ENCODE data around the gene SUFU. TPM values are rescaled to one million over a fixed set of nuclear protein-coding genes. Genes with fewer than 3 reads are reported as not detected.

Gene SUFU
- total and polyA plus RNA-seq, 2 of the 4 experiments (the other 2 are of a cell fraction): 2.2 to 11.0 TPM

DNA sequence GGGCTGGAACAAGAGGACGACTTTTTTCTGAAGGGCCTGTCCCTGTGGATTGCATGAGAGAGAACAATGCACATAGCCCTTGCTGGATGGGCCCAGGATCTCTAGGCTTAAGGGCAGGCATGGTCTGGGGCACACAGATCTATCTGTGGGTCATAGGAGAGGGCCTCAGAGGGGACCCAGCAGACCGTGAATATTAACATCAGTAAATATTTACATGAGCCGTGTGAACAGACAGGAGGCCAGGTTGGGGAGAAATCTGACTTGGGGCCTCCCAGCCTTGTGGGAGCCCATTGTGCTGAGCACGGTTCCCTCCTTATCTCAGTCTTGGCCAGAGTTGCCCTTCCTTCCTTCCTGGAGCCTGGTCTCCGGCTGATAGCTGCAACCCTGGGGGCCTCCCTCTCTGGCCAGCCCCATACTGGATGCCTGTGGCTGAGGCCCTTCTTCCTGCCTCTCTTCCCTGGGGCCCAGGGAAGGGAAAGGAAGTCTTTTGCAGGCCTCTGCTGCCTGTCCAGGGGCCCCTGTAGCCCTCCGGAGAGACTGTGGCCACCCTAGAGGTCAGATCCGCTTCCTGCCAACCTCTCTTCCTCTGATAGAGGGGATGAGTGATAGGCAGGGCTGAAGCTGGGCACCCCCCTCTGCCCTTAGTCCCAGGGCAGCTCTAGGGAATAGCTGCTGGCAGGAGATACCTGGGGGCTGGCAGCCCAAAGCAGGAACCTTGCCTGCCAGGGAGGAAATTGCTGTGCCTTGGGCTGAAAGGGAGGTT is 96.0 kb downstream of the SUFU start:
- Histone ChIP-seq H3K9me1 (ENCODE audit: insufficient read depth, low read length) (peaks cover 28% of the 10 kb centered on the region), H4K8ac (ENCODE audit: low read depth in 2 of 2, low read length in 2 of 2) (peak overlapping the region; percentile 23 to 70; a peak in 2 of 4 replicates), H2BK20ac (ENCODE audit: low read depth, low read length) (0 out of 2 replicates have a peak overlapping the region, but pooled peaks have one; percentile 9), H2AK5ac (ENCODE audit: low read depth, low read length) (peak overlapping the region; percentile 43; the same call in 1 of the 2 replicates), H3K27ac (ENCODE audit: insufficient read depth, low read length) (peak overlapping the region; percentile 44), H3K18ac (ENCODE audit: low read depth, low read length) (peak overlapping the region; percentile 24), H3K56ac (ENCODE audit: extremely low read depth, insufficient read depth, low read length) (no peak overlapping the region; the same call in 1 of the 2 replicates), H2BK120ac (ENCODE audit: low read depth, low read length) (peak overlapping the region; percentile 65; the same call in 1 of the 2 replicates), H4K20me1 (ENCODE audit: insufficient read depth, low read length) (no peaks in the 10 kb centered on the region), H3K14ac (replicated peaks; ENCODE audit: low read depth, low read length) (peak overlapping the region; percentile 37), H2BK5ac (ENCODE audit: low read depth, low read length, poor library complexity, severe bottlenecking) (peak overlapping the region; percentile 62), H4K91ac (ENCODE audit: insufficient read depth, low read depth, low read length) (peak overlapping the region; percentile 38), H3K4me2 (ENCODE audit: low read depth, low read length) (no peak overlapping the region), H4K5ac (ENCODE audit: low read depth, low read length) (peak overlapping the region; percentile 56), H3K4ac (ENCODE audit: low read depth, low read length) (peak overlapping the region; percentile 76), H3K9ac (ENCODE audit: low read depth, low read length) (no peak overlapping the region), H3K36me3 (ENCODE audit: control insufficient read depth, insufficient read depth, low read length) (peaks cover 34% of the 10 kb centered on the region), H2AK9ac (replicated peaks; ENCODE audit: low read depth, low read length, poor library complexity) (peak overlapping the region; percentile 31), H3K27me3 (ENCODE audit: control insufficient read depth, insufficient read depth, low read length) (no peaks in the 10 kb centered on the region), H2BK15ac (ENCODE audit: low read depth, low read length) (peak overlapping the region; percentile 29; the same call in 1 of the 3 replicates), H3K4me1 (ENCODE audit: control insufficient read depth, insufficient read depth, low read length) (peaks cover 35% of the 10 kb centered on the region), H3K23ac (ENCODE audit: low read depth, low read length) (peak overlapping the region; percentile 31; the same call in 1 of the 2 replicates), H3K4me3 (ENCODE audit: insufficient read depth, low read depth, low read length) (no peak overlapping the region), H3K9me3 (ENCODE audit: control insufficient read depth, insufficient read depth, low read length) (no peaks in the 10 kb centered on the region), H2AFZ (replicated peaks; ENCODE audit: low read length, poor library complexity) (peak overlapping the region; percentile 40), H3K79me1 (ENCODE audit: low read depth in 1 of 2, low read length in 2 of 2) (peaks cover 10 to 41% of the 10 kb centered on the region in 2 experiments; a peak in 2 of 4 replicates)
- intact Hi-C loops (cut with micrococcal nuclease) (no loop called here), dilution Hi-C loops (cut with HindIII; ENCODE audit: low sequenced_read_pairs, unreplicated experiment) (no loop called here), in situ Hi-C loops (cut with MboI; ENCODE audit: low sequenced_read_pairs) (no loop called here)
- no TSS peak for BruUV-seq (replicated peaks)
- WGBS, 2 experiments (ENCODE audit: extremely low coverage in 2 of 2, insufficient read length in 1 of 2): 100% methylated on average over 1 of the region's 7 CpGs; no CpG with 5 or more reads in 1 of the 2 experiments
- ATAC-seq (ENCODE audit: low read depth) (0 out of 2 replicates have a peak, but pooled peaks have one; percentile 5), DNase-seq (no peak)
- ChIA-PET POLR2A (ENCODE audit: unreplicated experiment) (no interaction called here), CTCF (interaction anchor here (0.6 kb wide), 1 partner anchor 10 kb away, joined by 6 read pairs; no protein-coding TSS in a partner anchor)
- TF ChIP-seq MXI1 (IDR thresholded peaks at IDR 0.05; ENCODE audit: borderline replicate concordance, low read depth, low read length) (no peak), RCOR1 (IDR thresholded peaks at IDR 0.05; ENCODE audit: insufficient replicate concordance, low read length) (no peak), SMC3 (IDR thresholded peaks at IDR 0.05; ENCODE audit: low read depth, low read length) (no peak), RFX5 (IDR thresholded peaks at IDR 0.05; ENCODE audit: low read depth, low read length) (no peak), BHLHE40 (IDR thresholded peaks at IDR 0.05; ENCODE audit: low read depth, low read length) (no peak), NFE2L2 (IDR thresholded peaks at IDR 0.05; ENCODE audit: low read depth, low read length) (no peak)
- TF ChIP-seq, protein P1, sequence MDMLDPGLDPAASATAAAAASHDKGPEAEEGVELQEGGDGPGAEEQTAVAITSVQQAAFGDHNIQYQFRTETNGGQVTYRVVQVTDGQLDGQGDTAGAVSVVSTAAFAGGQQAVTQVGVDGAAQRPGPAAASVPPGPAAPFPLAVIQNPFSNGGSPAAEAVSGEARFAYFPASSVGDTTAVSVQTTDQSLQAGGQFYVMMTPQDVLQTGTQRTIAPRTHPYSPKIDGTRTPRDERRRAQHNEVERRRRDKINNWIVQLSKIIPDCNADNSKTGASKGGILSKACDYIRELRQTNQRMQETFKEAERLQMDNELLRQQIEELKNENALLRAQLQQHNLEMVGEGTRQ (IDR thresholded peaks at IDR 0.05; ENCODE audit: low read depth, low read length): no peak

All from IMR-90 (cell line).